ENCODE measurements around the gene SOX5. TPM values are rescaled to one million over a fixed set of nuclear protein-coding genes. Genes with fewer than 3 reads are reported as not detected.

SOX5 gene
- 1 to 10 TPM in 2 of 4 donors, under 1 TPM in 2; 0.40 to 8.4 (median 2.2) TPM for total RNA-seq

DNA sequence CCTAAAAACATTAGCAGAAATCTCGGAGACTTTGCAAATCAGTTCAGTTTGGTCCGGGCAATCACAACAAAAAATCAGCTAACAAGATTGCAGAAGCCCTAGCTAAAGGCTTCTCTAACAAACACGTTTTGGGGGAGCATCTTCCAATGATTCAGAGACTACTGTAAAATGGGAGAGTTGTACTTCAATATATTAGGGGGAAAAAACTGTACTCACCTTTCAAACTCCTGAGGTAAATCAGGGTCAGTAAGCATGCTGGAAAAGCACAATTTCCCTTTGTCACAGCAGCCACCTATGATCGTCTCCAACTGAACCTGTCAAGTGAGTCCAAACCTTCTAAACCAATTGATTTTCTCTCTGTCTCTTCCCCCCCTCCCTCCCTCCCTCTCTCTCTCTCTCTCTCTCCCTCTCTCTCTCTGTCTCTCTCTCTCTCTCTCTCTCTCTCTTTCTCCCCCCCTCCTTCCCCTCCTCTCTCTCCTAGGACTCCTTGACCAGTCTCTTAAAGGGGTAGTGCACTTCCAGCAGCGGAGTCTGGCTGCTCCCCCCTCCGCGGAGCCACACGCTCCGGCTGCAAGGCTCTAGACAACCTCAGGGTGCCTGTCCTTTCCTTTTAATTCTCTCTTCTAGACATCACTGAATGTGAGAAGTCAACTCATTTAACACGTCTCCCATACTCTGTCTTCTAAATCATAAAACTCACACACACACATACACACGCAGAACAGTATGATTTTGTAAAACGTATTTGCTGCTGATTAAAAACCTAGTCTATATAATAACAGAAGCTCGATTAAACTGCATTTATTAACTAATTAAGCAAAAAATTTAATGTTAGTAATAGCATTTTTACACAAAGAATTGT is at the start of gene SOX5:
Gene SOX5, minus strand, starts transcription at position 323 of the 862 bp plus-strand sequence. Its CDS starts 69 bp downstream, at position 254.
- no peak within 1 kb of the TSS for H3K27ac ChIP-seq
- TF ChIP-seq, protein P1, sequence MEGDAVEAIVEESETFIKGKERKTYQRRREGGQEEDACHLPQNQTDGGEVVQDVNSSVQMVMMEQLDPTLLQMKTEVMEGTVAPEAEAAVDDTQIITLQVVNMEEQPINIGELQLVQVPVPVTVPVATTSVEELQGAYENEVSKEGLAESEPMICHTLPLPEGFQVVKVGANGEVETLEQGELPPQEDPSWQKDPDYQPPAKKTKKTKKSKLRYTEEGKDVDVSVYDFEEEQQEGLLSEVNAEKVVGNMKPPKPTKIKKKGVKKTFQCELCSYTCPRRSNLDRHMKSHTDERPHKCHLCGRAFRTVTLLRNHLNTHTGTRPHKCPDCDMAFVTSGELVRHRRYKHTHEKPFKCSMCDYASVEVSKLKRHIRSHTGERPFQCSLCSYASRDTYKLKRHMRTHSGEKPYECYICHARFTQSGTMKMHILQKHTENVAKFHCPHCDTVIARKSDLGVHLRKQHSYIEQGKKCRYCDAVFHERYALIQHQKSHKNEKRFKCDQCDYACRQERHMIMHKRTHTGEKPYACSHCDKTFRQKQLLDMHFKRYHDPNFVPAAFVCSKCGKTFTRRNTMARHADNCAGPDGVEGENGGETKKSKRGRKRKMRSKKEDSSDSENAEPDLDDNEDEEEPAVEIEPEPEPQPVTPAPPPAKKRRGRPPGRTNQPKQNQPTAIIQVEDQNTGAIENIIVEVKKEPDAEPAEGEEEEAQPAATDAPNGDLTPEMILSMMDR (IDR thresholded peaks at IDR 0.05) = no peak
- no peak for TF ChIP-seq POLR2A (IDR thresholded peaks at IDR 0.05)
- 3 to 7% methylated on average over 13 of the region's 13 CpGs for WGBS, 2 donors
- DNase-seq = no peak
- no peaks in the 10 kb centered on the region for H3K36me3 ChIP-seq
- no peaks in the 10 kb centered on the region for H3K9me3 ChIP-seq
- peaks cover 0 to 20% (median 5%) of the 10 kb centered on the region in 3 donors for H3K4me1 ChIP-seq
- intact Hi-C loops (cut with DNase I) = no loop called here
- H3K4me3 ChIP-seq = peak within 1 kb of the TSS in 3 of 4 donors; percentile 31 to 58 (median 33)
- peaks cover 0 to 30% (median 0%) of the 10 kb centered on the region in 4 donors for H3K27me3 ChIP-seq

DNA sequence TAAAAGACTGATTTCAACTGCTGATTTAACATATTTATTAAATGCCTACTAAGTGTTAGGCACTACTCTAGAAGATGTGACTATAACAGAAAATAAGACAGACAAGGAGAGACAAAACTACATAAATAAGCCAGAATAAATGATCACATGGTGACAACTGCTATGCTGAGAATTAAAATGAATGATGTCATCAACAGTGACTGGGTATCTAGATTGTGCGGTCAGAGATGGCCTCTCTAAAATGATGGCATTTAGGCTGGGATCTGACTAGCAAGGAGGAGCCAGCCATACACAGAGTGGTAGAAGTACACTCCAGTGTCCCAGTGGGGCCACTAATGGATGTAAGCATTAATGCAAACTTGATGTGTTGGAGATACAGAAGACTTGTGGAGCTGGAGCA is 37.6 kb upstream of the SOX5 start:
- no peak for DNase-seq
- no peaks in the 10 kb centered on the region for H3K4me1 ChIP-seq
- intact Hi-C loops (cut with DNase I) = no loop called here
- H3K36me3 ChIP-seq = no peaks in the 10 kb centered on the region
- TF ChIP-seq, protein P1 (IDR thresholded peaks at IDR 0.05) = no peak
- TF ChIP-seq POLR2A (IDR thresholded peaks at IDR 0.05) = no peak
- no peak overlapping the region for H3K27ac ChIP-seq
- H3K4me3 ChIP-seq = no peak overlapping the region
- 89 to 96% methylated on average over 1 of the region's 1 CpG for WGBS, 2 donors
- H3K27me3 ChIP-seq = no peaks in the 10 kb centered on the region
- no peaks in the 10 kb centered on the region for H3K9me3 ChIP-seq

DNA sequence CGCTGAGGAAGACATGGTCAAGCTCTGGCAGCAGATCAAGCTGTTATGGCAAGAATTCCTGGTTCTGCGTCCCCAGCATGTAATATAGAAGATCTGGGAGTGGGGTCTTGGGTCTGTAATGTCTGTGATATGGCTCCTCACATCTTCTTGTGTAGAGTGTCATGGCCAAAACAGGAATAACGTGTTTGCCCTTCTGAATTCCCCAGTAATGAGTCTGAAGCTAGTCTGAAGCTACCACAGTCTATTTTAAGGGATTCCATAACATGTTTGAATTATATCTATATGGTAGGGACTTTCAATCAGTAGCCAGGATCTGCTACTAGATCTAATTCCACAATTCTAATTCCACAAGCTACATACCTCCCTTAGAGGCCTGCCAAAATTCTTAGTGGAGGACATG is 31.4 kb upstream of the SOX5 start:
- TF ChIP-seq, protein P1 (IDR thresholded peaks at IDR 0.05) = no peak
- no peak for TF ChIP-seq POLR2A (IDR thresholded peaks at IDR 0.05)
- WGBS, 2 donors = 71 to 88% methylated on average over 2 to 3 of the region's 3 CpGs
- Histone ChIP-seq H3K9me3 (no peaks in the 10 kb centered on the region), H3K27ac (no peak overlapping the region), H3K36me3 (no peaks in the 10 kb centered on the region), H3K27me3 (no peaks in the 10 kb centered on the region), H3K4me1 (no peaks in the 10 kb centered on the region), H3K4me3 (no peak overlapping the region)
- intact Hi-C loops (cut with DNase I) = no loop called here
- DNase-seq = no peak

DNA sequence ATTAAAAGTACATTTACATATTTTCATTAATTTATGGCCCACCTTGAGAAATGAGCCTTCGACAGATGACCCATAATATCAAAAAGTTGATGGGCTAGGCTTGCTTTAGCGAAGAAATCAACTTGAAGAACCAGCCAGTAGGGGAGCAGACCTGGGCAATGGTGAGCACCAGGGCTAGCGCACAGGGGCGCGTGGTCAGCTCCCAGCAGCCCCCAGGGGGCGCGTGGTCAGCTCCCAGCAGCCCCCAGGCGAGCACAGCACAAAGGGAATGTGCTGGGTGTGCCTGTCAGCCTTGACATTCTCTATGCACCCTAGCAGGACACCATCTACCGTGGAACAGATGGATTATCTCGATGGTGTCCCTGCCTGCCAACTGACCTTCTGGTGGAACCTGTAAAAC is 15.3 kb upstream of the SOX5 start:
- Histone ChIP-seq H3K9me3 (no peaks in the 10 kb centered on the region), H3K4me1 (no peaks in the 10 kb centered on the region), H3K27ac (no peak overlapping the region), H3K4me3 (no peak overlapping the region), H3K36me3 (no peaks in the 10 kb centered on the region), H3K27me3 (no peaks in the 10 kb centered on the region)
- 90 to 93% methylated on average over 2 to 9 of the region's 10 CpGs for WGBS, 2 donors
- TF ChIP-seq, protein P1 (IDR thresholded peaks at IDR 0.05) = no peak
- no peak for TF ChIP-seq POLR2A (IDR thresholded peaks at IDR 0.05)
- intact Hi-C loops (cut with DNase I) = no loop called here
- DNase-seq = no peak

DNA sequence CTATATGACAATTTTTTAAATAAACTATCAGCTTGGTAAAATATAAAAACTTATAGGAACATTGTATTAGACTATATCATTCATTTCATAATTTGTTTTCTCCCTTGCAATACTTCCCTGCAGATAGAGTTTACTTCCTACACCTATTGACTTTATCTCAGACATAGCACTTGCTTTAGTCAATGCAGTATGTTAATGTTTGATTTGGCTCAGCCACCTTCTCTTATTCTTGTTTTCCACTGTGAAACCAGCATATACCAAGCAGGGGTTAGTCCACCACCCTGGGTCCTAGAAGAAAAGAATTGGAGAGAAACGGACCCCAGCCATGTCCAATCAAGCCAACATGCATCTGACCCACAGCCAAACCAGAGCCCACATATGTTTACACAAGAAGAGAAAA is 10.4 kb upstream of the SOX5 start:
- no peak for DNase-seq
- no peaks in the 10 kb centered on the region for H3K9me3 ChIP-seq
- H3K4me1 ChIP-seq = no peaks in the 10 kb centered on the region
- H3K4me3 ChIP-seq = no peak overlapping the region
- no peaks in the 10 kb centered on the region for H3K36me3 ChIP-seq
- no peaks in the 10 kb centered on the region for H3K27me3 ChIP-seq
- H3K27ac ChIP-seq = no peak overlapping the region
- TF ChIP-seq POLR2A (IDR thresholded peaks at IDR 0.05) = no peak
- TF ChIP-seq, protein P1 (IDR thresholded peaks at IDR 0.05) = no peak
- intact Hi-C loops (cut with DNase I) = no loop called here
- 64 to 69% methylated on average over 1 of the region's 1 CpG for WGBS, 2 donors

Measured in esophagus squamous epithelium (tissue), 5 donors.